ENCODE results near the gene ITPR1.

DNA sequence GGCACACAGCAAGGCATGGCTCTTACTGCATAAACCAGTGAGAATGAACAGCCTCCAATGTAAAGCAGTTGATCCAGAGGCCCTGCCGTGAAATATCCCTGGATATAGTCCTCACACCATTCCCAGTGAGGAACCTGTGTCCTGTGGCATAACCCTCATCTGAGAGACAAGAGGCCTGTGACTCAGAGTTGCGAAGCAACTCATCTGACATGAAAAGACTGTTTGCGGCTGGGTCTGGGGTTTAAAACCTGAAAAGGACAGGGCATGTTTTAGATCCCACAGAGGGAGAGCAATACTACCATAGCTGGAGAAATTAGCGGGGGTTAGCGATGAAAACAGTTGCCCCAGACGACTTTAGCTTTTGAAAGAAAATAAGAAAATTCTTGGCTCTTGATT, 320.8 kb downstream of the ITPR1 start:
- TF ChIP-seq CTCF (conservative IDR thresholded peaks at IDR 0.05 in 1 of 2, IDR thresholded peaks at IDR 0.05 in 1 of 2; ENCODE audit: extremely low read depth in 1 of 2, insufficient read depth in 1 of 2, low read depth in 1 of 2, low read length in 2 of 2) (no peak), EZH2 (IDR thresholded peaks at IDR 0.05; ENCODE audit: borderline replicate concordance, low read length) (no peak)
